ENCODE results near the gene DGKG. TPM values are rescaled to one million over a fixed set of nuclear protein-coding genes. Genes with fewer than 3 reads are reported as not detected.

Gene DGKG
- total and polyA plus RNA-seq, 2 of the 8 experiments (the other 6 are each of a cell fraction or from before 2014, with no cell fraction given): 0.30 to 0.48 TPM

DNA sequence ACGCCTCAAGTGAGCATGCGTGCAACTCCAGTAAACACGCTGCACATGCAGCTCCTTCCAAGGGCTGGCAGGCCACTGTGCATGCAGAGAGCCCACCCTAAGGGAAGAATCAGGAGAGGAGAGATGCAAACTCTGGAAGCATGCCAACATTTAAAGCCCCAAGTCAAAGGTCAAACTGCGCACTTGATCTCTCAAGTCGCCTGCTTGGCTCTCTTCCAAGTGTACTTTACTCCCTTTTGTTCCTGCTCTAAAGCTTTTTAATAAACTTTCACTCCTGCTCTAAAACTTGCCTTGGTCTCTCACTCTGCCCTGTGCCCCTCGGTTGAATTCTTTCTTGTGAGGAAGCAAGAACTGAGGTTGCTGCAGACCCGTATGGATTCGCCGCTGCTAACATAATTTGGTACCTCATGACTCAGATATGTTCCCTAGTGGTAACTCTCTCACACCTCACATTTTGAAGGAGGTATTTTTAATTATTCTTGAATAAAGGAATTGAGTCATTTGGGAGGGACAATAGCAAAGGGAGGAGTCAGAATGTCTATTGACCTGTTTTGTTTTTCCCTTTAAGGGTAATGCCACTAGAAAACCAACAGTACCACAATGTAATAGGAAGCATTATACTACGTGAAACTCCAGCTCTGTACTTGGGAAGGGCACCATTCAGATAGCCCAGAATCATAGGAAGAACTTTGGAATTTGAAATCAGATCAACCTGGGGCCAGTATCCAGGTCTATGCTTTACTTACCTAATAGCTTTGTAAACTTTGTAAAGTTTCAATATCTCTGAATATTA lies 19.6 kb upstream of the DGKG start:
- no peak overlapping the region for H3K9ac ChIP-seq (replicated peaks in 1 of 4; ENCODE audit: extremely low read depth in 1 of 4, low read depth in 3 of 4, low read length in 3 of 4)
- no peak overlapping the region for H3K4me3 ChIP-seq (ENCODE audit: extremely low read depth in 1 of 4, insufficient read depth in 2 of 4, low read depth in 3 of 4, low read length in 4 of 4)
- H3K14ac ChIP-seq (ENCODE audit: insufficient read length): no peak overlapping the region
- H4K5ac ChIP-seq (ENCODE audit: insufficient read length, low read depth, low read length): no peak overlapping the region
- no peak overlapping the region for H3K4me2 ChIP-seq (ENCODE audit: insufficient read depth in 1 of 2, low read depth in 2 of 2, low read length in 2 of 2)
- no peaks in the 10 kb centered on the region for H3K79me1 ChIP-seq (ENCODE audit: low read depth, low read length)
- H3K36me3 ChIP-seq (ENCODE audit: control insufficient read depth in 2 of 4, insufficient read depth in 4 of 4, low read length in 3 of 4): no peaks in the 10 kb centered on the region
- FAIRE-seq (no peak), DNase-seq (ENCODE audit: low read depth in 1 of 2, low spot score in 2 of 2) (no peak)
- no peak overlapping the region for H4K91ac ChIP-seq (replicated peaks; ENCODE audit: insufficient read length, low read length)
- no peak overlapping the region for H3K27ac ChIP-seq (ENCODE audit: low read depth, low read length)
- ChIA-PET CTCF (ENCODE audit: partially characterized antibody) (interaction anchor here (0.8 to 3.1 kb wide), 6 partner anchors 9 to 158 kb away, joined by 3 to 9 read pairs (median 3); no protein-coding TSS in a partner anchor), POLR2A (ENCODE audit: partially characterized antibody) (interaction anchor here (0.7 kb wide), 1 partner anchor 15 kb away, joined by 3 read pairs; no protein-coding TSS in a partner anchor)
- H4K8ac ChIP-seq (ENCODE audit: extremely low read depth, insufficient read depth, low read length): no peak overlapping the region
- no peaks in the 10 kb centered on the region; the same call in 1 of the 2 replicates for H3K23me2 ChIP-seq (ENCODE audit: low read depth, low read length)
- no peak overlapping the region for H3K23ac ChIP-seq (ENCODE audit: insufficient read length)
- H2BK15ac ChIP-seq (ENCODE audit: low read length): no peak overlapping the region
- no peak overlapping the region for H2BK20ac ChIP-seq (ENCODE audit: low read length)
- H2BK12ac ChIP-seq (ENCODE audit: low read depth, low read length): no peak overlapping the region
- H3K27me3 ChIP-seq (replicated peaks in 1 of 4; ENCODE audit: control insufficient read depth in 3 of 4, extremely low read depth in 1 of 4, insufficient read depth in 3 of 4, low read length in 3 of 4): 0 out of 7 replicates have a peak, but pooled peaks cover 0 to 2% (median 0%) of the 10 kb centered on the region in 4 experiments
- 86% methylated on average over 10 of the region's 10 CpGs; no CpG with 5 or more reads in 1 of the 2 experiments for WGBS, 2 experiments (ENCODE audit: extremely low coverage in 1 of 2, insufficient coverage in 1 of 2, insufficient read length in 1 of 2, insufficient replicate concordance in 2 of 2, low coverage in 1 of 2, low lambda C conversion rate in 2 of 2, missing lambda C conversion rate in 1 of 2)
- no peak overlapping the region for H2BK5ac ChIP-seq (ENCODE audit: low read depth, low read length)
- H3K4ac ChIP-seq (replicated peaks; ENCODE audit: insufficient read length, low read depth, low read length): no peak overlapping the region
- H2AK5ac ChIP-seq (ENCODE audit: low read depth, low read length): no peak overlapping the region
- H3K56ac ChIP-seq (replicated peaks; ENCODE audit: insufficient read length, low read depth, low read length): no peak overlapping the region
- H3K79me2 ChIP-seq (ENCODE audit: control insufficient read depth in 1 of 2, insufficient read depth in 2 of 2, low read length in 2 of 2): no peaks in the 10 kb centered on the region
- TF ChIP-seq CBX5 (IDR thresholded peaks at IDR 0.05; ENCODE audit: low read depth, low read length) (no peak), EZH2 (IDR thresholded peaks at IDR 0.05; ENCODE audit: low read depth, low read length, severe bottlenecking) (no peak), ATF2 (IDR thresholded peaks at IDR 0.05; ENCODE audit: low read length) (no peak), CBX8 (IDR thresholded peaks at IDR 0.05; ENCODE audit: borderline replicate concordance, low read depth, low read length) (no peak), TAF7 (optimal IDR thresholded peaks at IDR 0.05; ENCODE audit: borderline replicate concordance, low read depth, low read length) (no peak), YY1 (IDR thresholded peaks at IDR 0.05; ENCODE audit: low read depth, low read length) (no peak), KDM1A (IDR thresholded peaks at IDR 0.05; ENCODE audit: borderline replicate concordance, low read length) (no peak)
- H4K20me1 ChIP-seq (replicated peaks in 1 of 2; ENCODE audit: control insufficient read depth in 1 of 2, insufficient read depth in 2 of 2, low read length in 2 of 2): no peaks in the 10 kb centered on the region
- H3K18ac ChIP-seq (ENCODE audit: extremely low read depth, low read length): no peak overlapping the region; the same call in 1 of the 2 replicates
- peaks cover 0 to 4% (median 0%) of the 10 kb centered on the region in 4 experiments; a peak in 2 of 7 replicates for H3K4me1 ChIP-seq (replicated peaks in 1 of 4; ENCODE audit: control insufficient read depth in 3 of 4, insufficient read depth in 4 of 4, low read length in 3 of 4)
- no peaks in the 10 kb centered on the region for H3K9me3 ChIP-seq (ENCODE audit: insufficient read depth in 2 of 2, low read depth in 1 of 2, low read length in 1 of 2)
- no peak overlapping the region for H2AFZ ChIP-seq (ENCODE audit: low read length)
- no peak overlapping the region for H2BK120ac ChIP-seq (replicated peaks; ENCODE audit: low read depth, low read length)
